Stomach smooth muscle (tissue), 2 donors: ENCODE data around the gene GLP2R.
A peak's percentile ranks its signal among the peaks of the same experiment; 100 is the strongest.
"Not testable (repeated sequence)": the region's sequence is repeated elsewhere in the genome, so short reads cannot be mapped to it uniquely, and the experiment has no call there.

Experiments
- H3K27ac ChIP-seq: one replicate; pipeline ENCODE4 v1.7.0; 2013; ENCODE audit warnings: mild to moderate bottlenecking, low read length, inconsistent platforms
- H3K27me3 ChIP-seq, 2 donors: one replicate each; pipeline ENCODE4 v1.7.0; 2013; ENCODE audit warnings: low read length in 2 of 2; ENCODE audit not compliant: insufficient read depth in 2 of 2, control insufficient read depth in 1 of 2
- H3K36me3 ChIP-seq, 2 donors: one replicate each; pipeline ENCODE4 v1.7.0; 2013; ENCODE audit warnings: low read length in 2 of 2; ENCODE audit not compliant: control insufficient read depth in 2 of 2, insufficient read depth in 2 of 2
- H3K4me1 ChIP-seq: one replicate; pipeline ENCODE4 v1.7.0; 2013; ENCODE audit warnings: low read length; ENCODE audit not compliant: control insufficient read depth, insufficient read depth
- H3K4me3 ChIP-seq, 2 donors: one replicate each; pipeline ENCODE4 v1.7.0; 2013; ENCODE audit warnings: low read length in 2 of 2
- H3K9ac ChIP-seq, 2 donors: one replicate each; pipeline ENCODE4 v1.7.0; 2013; ENCODE audit warnings: low read length in 2 of 2, mild to moderate bottlenecking in 1 of 2
- H3K9me3 ChIP-seq, 2 donors: one replicate each; pipeline ENCODE4 v1.7.0; 2013; ENCODE audit warnings: low read length in 2 of 2; ENCODE audit not compliant: control insufficient read depth in 2 of 2
- donor health status: healthy.
- donor health status: Pancreatic carcinoma.

The GLP2R gene, protein sequence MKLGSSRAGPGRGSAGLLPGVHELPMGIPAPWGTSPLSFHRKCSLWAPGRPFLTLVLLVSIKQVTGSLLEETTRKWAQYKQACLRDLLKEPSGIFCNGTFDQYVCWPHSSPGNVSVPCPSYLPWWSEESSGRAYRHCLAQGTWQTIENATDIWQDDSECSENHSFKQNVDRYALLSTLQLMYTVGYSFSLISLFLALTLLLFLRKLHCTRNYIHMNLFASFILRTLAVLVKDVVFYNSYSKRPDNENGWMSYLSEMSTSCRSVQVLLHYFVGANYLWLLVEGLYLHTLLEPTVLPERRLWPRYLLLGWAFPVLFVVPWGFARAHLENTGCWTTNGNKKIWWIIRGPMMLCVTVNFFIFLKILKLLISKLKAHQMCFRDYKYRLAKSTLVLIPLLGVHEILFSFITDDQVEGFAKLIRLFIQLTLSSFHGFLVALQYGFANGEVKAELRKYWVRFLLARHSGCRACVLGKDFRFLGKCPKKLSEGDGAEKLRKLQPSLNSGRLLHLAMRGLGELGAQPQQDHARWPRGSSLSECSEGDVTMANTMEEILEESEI

DNA sequence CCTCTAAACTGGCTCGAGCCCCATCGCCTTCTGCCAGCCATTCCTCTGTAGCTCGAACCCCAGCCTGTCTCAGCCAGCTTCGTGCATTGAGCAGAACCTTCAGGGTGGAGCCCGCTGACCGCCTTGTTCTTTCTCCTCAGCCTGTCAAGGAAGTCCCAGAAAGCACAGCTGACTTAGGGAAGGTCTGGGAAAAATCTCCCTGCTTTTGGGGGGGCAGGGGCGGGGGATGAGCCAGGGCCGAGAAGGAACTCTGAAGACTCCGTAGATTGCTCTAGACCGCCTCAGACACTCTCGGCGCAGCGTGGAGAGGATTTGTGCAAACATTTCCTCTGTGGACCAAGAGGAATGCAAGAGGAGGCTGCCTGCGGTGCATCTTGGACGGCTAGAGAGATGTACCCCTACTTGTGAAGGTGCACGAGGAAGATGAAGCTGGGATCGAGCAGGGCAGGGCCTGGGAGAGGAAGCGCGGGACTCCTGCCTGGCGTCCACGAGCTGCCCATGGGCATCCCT is at the start of gene GLP2R:
Gene GLP2R, plus strand, starts transcription at position 284 of the 510 bp plus-strand sequence. Its CDS starts 140 bp downstream, at position 424.
- Histone ChIP-seq H3K4me3 (peak within 1 kb of the TSS; percentile 30 to 60), H3K27ac (no peak within 1 kb of the TSS), H3K9me3 (no peaks in the 10 kb centered on the region), H3K27me3 (no peaks in the 10 kb centered on the region), H3K4me1 (peaks cover 21% of the 10 kb centered on the region), H3K9ac (no peak within 1 kb of the TSS), H3K36me3 (no peaks in the 10 kb centered on the region)

DNA sequence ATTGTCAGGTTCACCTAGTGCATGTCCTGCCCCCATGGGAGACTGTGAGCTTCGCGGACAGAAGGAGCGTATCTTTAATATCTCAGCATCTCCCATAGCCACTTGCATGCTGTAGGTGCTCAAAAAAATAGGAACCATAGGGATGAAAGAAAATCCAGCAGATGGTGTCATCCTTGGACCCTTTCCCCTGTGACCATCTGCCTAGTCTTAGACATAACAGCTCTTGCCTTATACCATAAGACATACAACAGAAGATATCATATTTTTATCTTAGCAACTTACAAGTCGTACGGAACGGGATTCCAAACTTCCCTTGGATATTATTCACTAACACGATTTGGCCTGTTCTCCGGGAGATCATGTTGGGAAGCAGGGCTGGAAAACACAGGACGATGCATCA is 48.8 kb upstream of the GLP2R start:
- no peak overlapping the region for H3K9ac ChIP-seq
- peaks cover 0 to 5% of the 10 kb centered on the region in 2 donors for H3K9me3 ChIP-seq
- no peak overlapping the region for H3K4me3 ChIP-seq
- H3K27me3 ChIP-seq = no peaks in the 10 kb centered on the region
- H3K36me3 ChIP-seq = no peaks in the 10 kb centered on the region
- no peak overlapping the region for H3K27ac ChIP-seq
- no peaks in the 10 kb centered on the region for H3K4me1 ChIP-seq

DNA sequence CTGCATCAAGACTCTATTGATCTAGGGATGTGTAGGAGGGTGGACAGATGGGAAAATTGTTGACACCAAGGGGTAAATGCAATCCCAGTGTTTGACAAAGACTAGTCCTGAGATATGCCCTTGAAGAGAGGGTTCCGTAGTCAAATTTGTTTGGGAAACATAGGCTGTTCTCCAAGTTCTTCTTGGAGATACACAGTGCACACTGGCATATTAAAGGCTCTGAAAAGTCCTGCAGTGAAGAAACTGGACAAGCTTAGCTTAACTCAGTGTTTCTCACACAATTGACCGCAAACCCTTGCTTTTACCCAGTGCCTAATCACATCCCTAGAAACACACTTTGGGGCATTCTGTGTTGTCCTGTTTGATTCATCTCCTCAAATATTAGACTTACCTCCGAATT is 45.2 kb upstream of the GLP2R start:
- no peak overlapping the region for H3K9ac ChIP-seq
- H3K4me1 ChIP-seq = no peaks in the 10 kb centered on the region

DNA sequence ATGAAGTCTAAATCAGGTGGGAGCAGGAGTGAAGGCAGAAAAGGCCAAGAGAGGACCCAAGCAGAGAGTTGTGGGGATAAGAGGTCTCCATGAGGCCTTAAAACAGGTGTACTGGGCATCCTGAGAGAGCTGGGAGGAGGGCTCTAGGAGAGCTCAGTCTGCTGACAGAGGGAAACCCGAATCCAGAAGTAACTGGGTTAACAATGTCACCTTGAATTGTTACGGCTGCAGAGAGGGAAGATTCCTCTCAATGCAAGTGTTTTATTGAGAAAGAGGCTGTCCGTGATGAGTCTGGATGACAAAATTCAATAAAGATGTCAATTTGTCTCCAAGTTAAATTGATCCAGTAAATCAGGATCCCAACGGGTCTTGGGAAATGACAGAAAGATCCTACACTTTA is 42.7 kb upstream of the GLP2R start:
- Histone ChIP-seq H3K9me3 (no peaks in the 10 kb centered on the region), H3K9ac (no peak overlapping the region), H3K27me3 (no peaks in the 10 kb centered on the region), H3K4me3 (no peak overlapping the region), H3K27ac (no peak overlapping the region), H3K4me1 (no peaks in the 10 kb centered on the region), H3K36me3 (no peaks in the 10 kb centered on the region)

More for the DNA sequence above, 45.2 kb upstream of the GLP2R start:
- no peak overlapping the region for H3K27ac ChIP-seq
- no peaks in the 10 kb centered on the region for H3K36me3 ChIP-seq
- H3K27me3 ChIP-seq = no peaks in the 10 kb centered on the region
- H3K9me3 ChIP-seq = peaks cover 0 to 5% of the 10 kb centered on the region in 2 donors
- H3K4me3 ChIP-seq = no peak overlapping the region

DNA sequence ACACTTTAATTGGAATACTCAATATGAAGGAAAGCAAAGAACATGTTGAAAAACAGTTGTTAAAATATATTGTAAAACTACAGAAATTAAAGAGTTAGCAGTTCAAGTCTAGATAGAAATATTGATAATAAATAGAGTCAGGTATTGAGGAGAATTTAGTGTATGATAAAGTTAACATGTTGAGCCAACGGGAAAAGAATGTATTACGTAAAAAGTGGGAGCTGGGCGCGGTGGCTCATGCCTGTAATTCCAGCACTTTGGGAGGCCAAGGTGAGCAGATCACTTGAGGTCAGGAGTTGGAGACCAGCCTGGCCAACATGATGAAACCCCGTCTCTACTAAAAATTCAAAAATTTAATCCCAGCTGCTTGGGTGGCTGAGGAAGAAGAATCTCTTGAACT is 42.3 kb upstream of the GLP2R start:
- not testable (repeated sequence) for H3K9ac ChIP-seq, H3K27ac ChIP-seq, H3K27me3 ChIP-seq, H3K4me3 ChIP-seq, H3K4me1 ChIP-seq, H3K9me3 ChIP-seq, H3K36me3 ChIP-seq

DNA sequence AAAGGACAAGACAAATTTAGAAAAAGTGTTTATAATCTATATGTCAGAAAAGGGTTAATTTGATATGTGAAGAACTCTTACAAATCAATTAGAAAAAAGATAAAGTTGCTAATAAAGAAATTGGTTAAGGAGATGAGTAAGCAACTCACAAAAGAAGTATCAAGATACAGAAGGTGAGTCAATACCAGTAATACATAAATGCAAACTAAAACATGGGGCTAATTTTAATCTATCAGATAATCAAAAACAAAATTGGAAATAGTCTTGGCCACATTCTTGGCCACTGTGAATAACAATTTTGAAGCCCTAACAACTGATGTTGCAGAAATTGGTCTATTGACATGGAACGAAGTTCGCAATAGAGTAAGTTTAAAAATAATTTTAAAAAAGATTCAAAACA is 41.2 kb upstream of the GLP2R start:
- H3K9ac ChIP-seq = no peak overlapping the region
- H3K4me1 ChIP-seq = no peaks in the 10 kb centered on the region
- no peaks in the 10 kb centered on the region for H3K36me3 ChIP-seq
- no peak overlapping the region for H3K4me3 ChIP-seq
- H3K9me3 ChIP-seq = no peaks in the 10 kb centered on the region
- no peak overlapping the region for H3K27ac ChIP-seq
- H3K27me3 ChIP-seq = no peaks in the 10 kb centered on the region

DNA sequence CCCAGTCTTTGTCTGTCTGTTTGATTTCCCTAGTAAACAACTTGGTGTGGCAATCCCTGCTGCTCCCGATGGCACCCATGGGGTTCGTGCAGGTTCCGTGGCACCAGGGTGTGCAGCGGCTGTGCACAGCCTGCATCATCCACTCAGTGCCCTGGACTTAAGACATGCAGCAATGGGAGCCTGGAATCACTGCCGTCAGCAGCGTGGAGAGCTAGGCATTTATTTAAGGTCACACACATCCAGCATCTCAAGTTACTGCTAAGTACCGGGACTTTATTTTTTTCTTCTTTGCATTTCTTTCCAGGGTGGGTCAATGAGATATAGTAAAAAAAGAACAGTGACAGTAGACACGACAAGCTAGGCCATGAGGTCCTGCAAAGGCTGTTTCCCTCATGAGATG is 37.1 kb upstream of the GLP2R start:
- H3K27me3 ChIP-seq = no peaks in the 10 kb centered on the region
- no peaks in the 10 kb centered on the region for H3K36me3 ChIP-seq
- H3K9ac ChIP-seq = no peak overlapping the region
- H3K4me3 ChIP-seq = no peak overlapping the region
- no peak overlapping the region for H3K27ac ChIP-seq
- peaks cover 16% of the 10 kb centered on the region for H3K4me1 ChIP-seq
- H3K9me3 ChIP-seq = no peaks in the 10 kb centered on the region

DNA sequence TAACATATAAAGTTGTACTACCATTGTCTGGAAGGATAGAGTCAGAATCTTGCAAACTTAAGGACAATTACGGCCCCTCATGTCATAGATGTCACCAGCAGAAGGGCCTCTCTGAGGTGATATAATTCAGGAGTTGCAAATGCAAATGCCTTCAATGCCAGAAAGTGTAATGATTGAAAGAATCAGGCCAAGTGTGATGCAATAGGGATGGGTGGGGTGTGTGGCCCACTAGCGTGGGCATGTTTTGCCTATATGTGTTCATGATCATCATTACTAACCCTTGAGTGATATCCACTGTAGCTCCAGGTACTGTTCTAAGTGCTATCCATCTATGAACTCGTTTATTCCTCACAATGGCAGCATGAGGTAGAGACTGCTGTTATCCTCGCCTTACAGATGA is 35.4 kb upstream of the GLP2R start:
- Histone ChIP-seq H3K36me3 (no peaks in the 10 kb centered on the region), H3K9me3 (no peaks in the 10 kb centered on the region), H3K4me3 (no peak overlapping the region), H3K9ac (no peak overlapping the region), H3K27ac (no peak overlapping the region), H3K4me1 (peaks cover 16% of the 10 kb centered on the region), H3K27me3 (no peaks in the 10 kb centered on the region)

DNA sequence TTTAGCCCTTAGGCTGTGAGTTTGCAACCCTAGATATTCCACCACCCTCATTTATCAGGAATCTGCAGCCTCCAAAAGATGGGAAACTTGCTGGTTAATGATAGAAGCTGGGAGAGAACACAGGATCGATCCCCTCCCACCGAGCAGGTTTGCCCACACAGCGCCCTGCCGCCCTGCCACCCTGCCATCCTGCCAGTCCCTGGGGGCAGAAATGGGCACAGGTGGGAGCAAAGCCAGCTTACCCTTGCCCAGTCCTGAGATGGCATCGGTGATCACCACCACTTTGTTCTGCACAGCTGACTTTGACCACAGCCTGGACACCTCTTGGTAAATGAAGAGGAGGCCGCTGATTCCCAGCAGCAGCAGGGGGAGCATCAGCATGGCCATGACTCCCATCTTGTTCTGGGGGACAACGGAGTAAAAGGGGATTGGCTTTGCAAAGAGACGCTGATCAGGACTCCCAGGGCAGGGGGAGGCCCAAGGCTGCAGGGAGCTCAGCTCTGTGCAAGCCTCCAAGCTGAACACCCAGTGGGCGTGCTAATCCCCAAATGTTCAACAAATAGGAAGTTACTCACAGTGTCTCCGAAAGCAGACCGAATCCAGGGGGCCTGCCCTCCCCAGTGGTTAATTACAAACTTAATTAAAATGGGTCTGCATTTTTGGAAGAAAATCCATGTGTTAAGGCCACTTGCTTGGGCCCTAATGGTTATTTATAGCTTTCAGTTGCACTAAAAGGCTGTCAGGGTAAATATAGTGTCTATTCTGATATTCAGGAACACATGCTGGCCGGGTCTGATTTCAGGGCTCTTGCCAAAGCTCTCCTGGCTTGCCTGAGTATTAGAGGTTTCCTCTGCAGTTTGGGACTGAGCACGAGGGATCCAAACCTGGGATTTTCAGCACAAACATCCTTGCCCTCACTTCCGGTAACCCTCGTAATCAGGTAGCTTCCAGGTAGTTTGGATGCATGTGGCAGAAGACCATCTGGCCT is 34.5 kb upstream of the GLP2R start, which contains the start of gene DHRS7C:
Gene DHRS7C, minus strand, starts transcription at position 704 of the 988 bp plus-strand sequence. Its CDS starts 308 bp downstream, at position 396.
- no peak within 1 kb of the TSS for H3K4me3 ChIP-seq
- H3K27ac ChIP-seq = no peak within 1 kb of the TSS
- H3K36me3 ChIP-seq = no peaks in the 10 kb centered on the region

DNA sequence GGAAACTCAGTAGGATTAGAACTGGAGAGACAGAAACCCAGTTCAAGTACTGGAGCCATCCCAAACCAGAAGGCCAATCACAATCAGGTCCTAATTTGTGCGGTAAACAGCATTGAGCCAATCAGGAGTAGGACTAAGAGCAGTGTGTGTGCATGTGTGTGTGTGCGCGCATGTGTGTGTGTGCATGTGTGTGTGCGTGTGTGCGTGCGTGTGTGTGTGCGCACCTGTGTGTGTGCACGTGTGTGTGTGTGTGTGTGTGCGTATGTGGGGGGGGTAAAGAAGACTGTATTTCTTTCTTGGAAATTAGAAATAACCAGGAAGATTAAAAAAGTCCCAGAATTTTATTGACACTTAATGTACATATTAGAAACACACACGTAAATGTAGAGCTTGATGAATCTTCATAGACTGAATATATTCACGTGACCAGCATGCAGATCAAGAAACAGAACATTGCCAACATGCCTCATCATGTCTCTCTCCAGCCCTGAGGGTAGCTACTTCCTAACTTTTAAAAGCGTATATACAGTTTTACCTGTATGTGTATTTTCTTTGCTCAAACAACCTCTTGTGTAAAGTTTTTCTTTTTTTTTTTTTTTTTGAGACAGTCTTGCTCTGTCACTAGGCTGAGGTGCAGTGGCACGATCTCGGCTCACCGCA is 33.4 kb upstream of the GLP2R start:
- Histone ChIP-seq H3K36me3 (no peaks in the 10 kb centered on the region), H3K9ac (no peak overlapping the region), H3K4me1 (peaks cover 16% of the 10 kb centered on the region), H3K4me3 (no peak overlapping the region), H3K27me3 (no peaks in the 10 kb centered on the region), H3K27ac (no peak overlapping the region), H3K9me3 (no peaks in the 10 kb centered on the region)

More for the DNA sequence above, 34.5 kb upstream of the GLP2R start, which contains the start of gene DHRS7C:
- Histone ChIP-seq H3K9me3 (no peaks in the 10 kb centered on the region), H3K9ac (no peak within 1 kb of the TSS), H3K27me3 (no peaks in the 10 kb centered on the region), H3K4me1 (peaks cover 16% of the 10 kb centered on the region)
